ENCODE results near the gene CA12.

DNA sequence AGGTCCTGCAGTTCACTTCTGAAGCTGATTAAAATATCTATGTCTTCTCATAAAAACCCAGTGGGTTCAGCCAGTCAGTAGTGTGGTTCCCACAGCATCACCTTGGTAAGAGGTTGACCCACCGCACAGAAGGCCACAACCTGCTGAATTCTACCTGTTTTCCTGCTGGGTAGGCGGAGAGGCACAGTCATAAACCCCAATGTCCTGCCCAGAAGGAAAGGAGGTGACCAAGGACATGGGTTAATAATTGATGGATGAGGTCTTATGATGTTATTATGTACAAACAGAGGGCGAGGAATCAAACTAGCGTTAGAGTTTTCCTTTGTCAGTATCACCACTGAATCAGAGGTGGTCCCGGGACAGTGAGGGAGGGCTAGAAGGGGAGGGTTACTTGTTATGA, 27.8 kb downstream of the CA12 start:
- TF ChIP-seq CTCF (conservative IDR thresholded peaks at IDR 0.05; ENCODE audit: low read length) (no peak), EZH2phosphoT487 (IDR thresholded peaks at IDR 0.05; ENCODE audit: borderline replicate concordance) (no peak)
